ENCODE data around the gene PSMD12. TPM values are rescaled to one million over a fixed set of nuclear protein-coding genes. Genes with fewer than 3 reads are reported as not detected.
"Not testable (repeated sequence)": the region's sequence is repeated elsewhere in the genome, so short reads cannot be mapped to it uniquely, and the experiment has no call there.

PSMD12 gene
- total RNA-seq, 2 donors from 2014 or later, result 20.0 to 31.1 TPM

GRCh38 chr17:67392111-67392510 is 25.7 kb upstream of the PSMD12 start:
- DNase-seq (ENCODE audit: low spot score), result no peak
- Histone ChIP-seq H3K4me3 (no peak overlapping the region), H3K27me3 (no peaks in the 10 kb centered on the region), H3K27ac (peak overlapping the region in 1 of 2 donors; percentile 43), H3K4me1 (peaks cover 0 to 23% of the 10 kb centered on the region in 2 donors), H3K9me3 (no peaks in the 10 kb centered on the region), H3K36me3 (no peaks in the 10 kb centered on the region)
- TF ChIP-seq, protein P1, sequence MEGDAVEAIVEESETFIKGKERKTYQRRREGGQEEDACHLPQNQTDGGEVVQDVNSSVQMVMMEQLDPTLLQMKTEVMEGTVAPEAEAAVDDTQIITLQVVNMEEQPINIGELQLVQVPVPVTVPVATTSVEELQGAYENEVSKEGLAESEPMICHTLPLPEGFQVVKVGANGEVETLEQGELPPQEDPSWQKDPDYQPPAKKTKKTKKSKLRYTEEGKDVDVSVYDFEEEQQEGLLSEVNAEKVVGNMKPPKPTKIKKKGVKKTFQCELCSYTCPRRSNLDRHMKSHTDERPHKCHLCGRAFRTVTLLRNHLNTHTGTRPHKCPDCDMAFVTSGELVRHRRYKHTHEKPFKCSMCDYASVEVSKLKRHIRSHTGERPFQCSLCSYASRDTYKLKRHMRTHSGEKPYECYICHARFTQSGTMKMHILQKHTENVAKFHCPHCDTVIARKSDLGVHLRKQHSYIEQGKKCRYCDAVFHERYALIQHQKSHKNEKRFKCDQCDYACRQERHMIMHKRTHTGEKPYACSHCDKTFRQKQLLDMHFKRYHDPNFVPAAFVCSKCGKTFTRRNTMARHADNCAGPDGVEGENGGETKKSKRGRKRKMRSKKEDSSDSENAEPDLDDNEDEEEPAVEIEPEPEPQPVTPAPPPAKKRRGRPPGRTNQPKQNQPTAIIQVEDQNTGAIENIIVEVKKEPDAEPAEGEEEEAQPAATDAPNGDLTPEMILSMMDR (IDR thresholded peaks at IDR 0.05), result no peak

DNA sequence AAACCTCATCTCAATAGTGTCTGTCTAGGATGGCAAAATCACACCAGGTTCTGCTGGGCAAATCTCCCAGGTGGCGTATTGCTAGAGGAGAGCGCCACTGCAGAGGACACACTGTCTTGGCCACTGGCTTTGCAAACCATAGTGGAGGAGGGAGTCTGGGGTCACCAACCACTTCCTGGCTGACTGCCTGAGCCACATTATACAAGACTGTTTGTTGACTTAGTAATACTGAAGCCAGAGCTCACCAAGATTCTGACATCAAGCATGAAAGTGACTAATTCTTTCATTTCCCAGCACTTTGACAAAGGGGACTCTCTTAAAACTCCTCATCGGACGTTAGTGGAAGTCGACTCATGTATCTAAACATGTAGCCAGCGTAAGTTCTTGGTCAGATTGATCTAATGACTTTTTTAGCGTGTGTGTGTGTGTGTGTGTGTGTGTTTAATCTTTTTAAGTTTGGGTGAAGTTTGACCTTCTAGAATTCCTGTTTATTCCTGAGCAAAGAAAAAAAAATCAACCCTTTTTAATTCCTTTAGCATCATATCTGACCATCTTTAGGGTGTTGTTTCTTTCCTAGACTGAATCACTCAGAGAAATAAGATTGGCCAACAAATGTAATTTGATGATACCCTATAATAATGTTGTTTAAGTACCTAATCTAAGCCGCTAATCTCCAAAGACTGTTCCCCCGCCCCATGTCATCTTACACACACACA is 24.4 kb upstream of the PSMD12 start:
- no peaks in the 10 kb centered on the region for H3K9me3 ChIP-seq
- H3K36me3 ChIP-seq, result no peaks in the 10 kb centered on the region
- H3K4me1 ChIP-seq, result peaks cover 0 to 23% of the 10 kb centered on the region in 2 donors
- no peaks in the 10 kb centered on the region for H3K27me3 ChIP-seq
- no peak for DNase-seq (ENCODE audit: low spot score)
- TF ChIP-seq, protein P1 (IDR thresholded peaks at IDR 0.05), result no peak
- H3K4me3 ChIP-seq, result no peak overlapping the region
- H3K27ac ChIP-seq, result peak overlapping the region; percentile 28 to 43

- no peak overlapping the region for H3K4me3 ChIP-seq
- TF ChIP-seq, protein P1 (IDR thresholded peaks at IDR 0.05), result no peak
- H3K4me1 ChIP-seq, result peaks cover 0 to 23% of the 10 kb centered on the region in 2 donors
- no peak for DNase-seq (ENCODE audit: low spot score)
- H3K36me3 ChIP-seq, result no peaks in the 10 kb centered on the region
- peak overlapping the region; percentile 28 to 43 for H3K27ac ChIP-seq
- H3K9me3 ChIP-seq, result no peaks in the 10 kb centered on the region
- no peaks in the 10 kb centered on the region for H3K27me3 ChIP-seq
Measured at GRCh38 chr17:67390006-67390645, 23.7 kb upstream of the PSMD12 start.

GRCh38 chr17:67388986-67389385 is 22.6 kb upstream of the PSMD12 start:
- no peaks in the 10 kb centered on the region for H3K36me3 ChIP-seq
- no peaks in the 10 kb centered on the region for H3K27me3 ChIP-seq
- H3K4me3 ChIP-seq, result no peak overlapping the region
- H3K27ac ChIP-seq, result peak overlapping the region in 1 of 2 donors; percentile 43
- no peaks in the 10 kb centered on the region for H3K9me3 ChIP-seq
- no peak for DNase-seq (ENCODE audit: low spot score)
- TF ChIP-seq, protein P1 (IDR thresholded peaks at IDR 0.05), result no peak
- H3K4me1 ChIP-seq, result peaks cover 0 to 23% of the 10 kb centered on the region in 2 donors

DNA sequence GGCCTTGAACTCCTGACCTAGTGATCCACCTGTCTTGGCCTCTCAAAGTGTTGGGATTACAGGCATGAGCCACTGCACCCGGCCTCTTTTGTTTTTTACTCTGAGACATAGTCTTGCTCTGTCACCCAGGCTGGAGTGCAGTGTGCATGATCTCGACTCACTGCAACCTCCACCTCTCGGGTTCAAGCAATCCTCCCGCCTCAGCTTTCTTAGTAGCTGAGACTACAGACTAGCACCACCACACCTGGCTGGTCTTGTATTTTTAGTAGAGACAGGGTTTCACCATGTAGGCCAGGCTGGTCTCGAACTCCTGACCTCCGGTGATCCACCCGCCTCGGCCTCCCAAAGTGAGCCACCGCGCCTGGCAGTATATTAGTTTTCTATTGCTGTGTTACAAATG is 22.2 kb upstream of the PSMD12 start:
- H3K27ac ChIP-seq; H3K36me3 ChIP-seq; H3K9me3 ChIP-seq; H3K4me3 ChIP-seq; DNase-seq (ENCODE audit: low spot score); H3K27me3 ChIP-seq: not testable (repeated sequence)
- peaks cover 0 to 23% of the 10 kb centered on the region in 2 donors for H3K4me1 ChIP-seq

GRCh38 chr17:67386965-67387551 is 20.7 kb upstream of the PSMD12 start:
- TF ChIP-seq, protein P1 (IDR thresholded peaks at IDR 0.05), result peak in 1 of 2 donors; percentile 74
- Histone ChIP-seq H3K4me1 (peaks cover 0 to 23% of the 10 kb centered on the region in 2 donors), H3K36me3 (no peaks in the 10 kb centered on the region), H3K27ac (no peak overlapping the region), H3K27me3 (no peaks in the 10 kb centered on the region), H3K4me3 (no peak overlapping the region), H3K9me3 (no peaks in the 10 kb centered on the region)
- DNase-seq (ENCODE audit: low spot score), result no peak
